Keratinocyte (primary cell): ENCODE data around the gene NOL9.

Experiments
- EZH2 ChIP-seq: IDR thresholded peaks from one replicate; pipeline ENCODE4 v1.6.1; 2012; ENCODE audit warnings: inconsistent platforms, mild to moderate bottlenecking, low read length, moderate library complexity
- TF ChIP-seq, protein P1 (sequence below), 3 experiments: IDR thresholded peaks in 1 of 3; conservative IDR thresholded peaks in 1 of 3; optimal IDR thresholded peaks in 1 of 3; 2 replicates in 2 of 3; 3 replicates in 1 of 3; pipeline versions ENCODE3 to v1.5.1; 2011; ENCODE audit warnings: low read length in 3 of 3, mild to moderate bottlenecking in 3 of 3, moderate library complexity in 2 of 3, control low read depth in 1 of 3, inconsistent platforms in 1 of 3; ENCODE audit not compliant: insufficient read depth in 2 of 3; ENCODE audit errors: extremely low read depth in 1 of 3

DNA sequence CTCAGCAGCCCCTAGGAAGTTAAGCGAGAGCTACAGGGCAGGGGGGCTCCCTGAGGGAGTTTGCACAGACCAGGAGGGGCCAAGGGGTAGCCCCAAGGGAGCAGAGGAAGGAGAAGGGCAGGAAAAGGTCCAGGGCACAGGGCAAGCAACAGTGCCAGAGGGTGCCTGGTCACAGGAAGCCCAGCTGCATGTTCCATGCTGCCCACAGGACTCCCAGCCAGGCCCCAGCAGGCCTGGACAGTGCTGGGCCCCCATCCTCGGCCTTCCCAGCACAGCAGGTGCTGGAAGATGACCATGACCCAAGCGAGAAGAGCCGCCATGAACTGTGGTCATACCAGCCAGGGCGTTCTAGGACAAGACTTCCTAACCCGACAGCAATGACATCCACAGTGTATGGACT lies 37.3 kb upstream of the NOL9 start:
- no peak for TF ChIP-seq EZH2
- TF ChIP-seq, protein P1, sequence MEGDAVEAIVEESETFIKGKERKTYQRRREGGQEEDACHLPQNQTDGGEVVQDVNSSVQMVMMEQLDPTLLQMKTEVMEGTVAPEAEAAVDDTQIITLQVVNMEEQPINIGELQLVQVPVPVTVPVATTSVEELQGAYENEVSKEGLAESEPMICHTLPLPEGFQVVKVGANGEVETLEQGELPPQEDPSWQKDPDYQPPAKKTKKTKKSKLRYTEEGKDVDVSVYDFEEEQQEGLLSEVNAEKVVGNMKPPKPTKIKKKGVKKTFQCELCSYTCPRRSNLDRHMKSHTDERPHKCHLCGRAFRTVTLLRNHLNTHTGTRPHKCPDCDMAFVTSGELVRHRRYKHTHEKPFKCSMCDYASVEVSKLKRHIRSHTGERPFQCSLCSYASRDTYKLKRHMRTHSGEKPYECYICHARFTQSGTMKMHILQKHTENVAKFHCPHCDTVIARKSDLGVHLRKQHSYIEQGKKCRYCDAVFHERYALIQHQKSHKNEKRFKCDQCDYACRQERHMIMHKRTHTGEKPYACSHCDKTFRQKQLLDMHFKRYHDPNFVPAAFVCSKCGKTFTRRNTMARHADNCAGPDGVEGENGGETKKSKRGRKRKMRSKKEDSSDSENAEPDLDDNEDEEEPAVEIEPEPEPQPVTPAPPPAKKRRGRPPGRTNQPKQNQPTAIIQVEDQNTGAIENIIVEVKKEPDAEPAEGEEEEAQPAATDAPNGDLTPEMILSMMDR (optimal IDR thresholded peaks at IDR 0.05 in 1 of 3, IDR thresholded peaks at IDR 0.05 in 1 of 3, conservative IDR thresholded peaks at IDR 0.05 in 1 of 3; ENCODE audit: extremely low read depth in 1 of 3, insufficient read depth in 2 of 3, low read length in 3 of 3) = no peak
